ENCODE measurements around the gene WDTC1. TPM values are rescaled to one million over a fixed set of nuclear protein-coding genes. Genes with fewer than 3 reads are reported as not detected.

The WDTC1 gene
- total and polyA plus RNA-seq, 2 of the 13 experiments (the other 11 are each of a cell fraction or from before 2014, with no cell fraction given), result 5.5 TPM

GRCh38 chr1:27192039-27192529 is 42.3 kb upstream of the WDTC1 start (continued):
- no peak for TF ChIP-seq ZNF33B (CRISPR knock-in tag; IDR thresholded peaks at IDR 0.05)
- TF ChIP-seq ZNF598 (CRISPR knock-in tag; IDR thresholded peaks at IDR 0.05; ENCODE audit: borderline replicate concordance), result no peak
- no peak for TF ChIP-seq ZNF317 (CRISPR knock-in tag; IDR thresholded peaks at IDR 0.05)
- TF ChIP-seq ZNF777 (CRISPR knock-in tag; IDR thresholded peaks at IDR 0.05), result no peak
- 0 out of 2 replicates have a peak, but pooled peaks have one; percentile 18 for TF ChIP-seq RXRB (CRISPR knock-in tag; IDR thresholded peaks at IDR 0.05; ENCODE audit: borderline replicate concordance)
- TF ChIP-seq ZNF703 (CRISPR knock-in tag; IDR thresholded peaks at IDR 0.05; ENCODE audit: borderline replicate concordance), result no peak
- TF ChIP-seq MTERF4 (CRISPR knock-in tag; IDR thresholded peaks at IDR 0.05), result no peak
- no peak for TF ChIP-seq ZNF768 (CRISPR knock-in tag; IDR thresholded peaks at IDR 0.05)
- TF ChIP-seq SMARCE1 (IDR thresholded peaks at IDR 0.05; ENCODE audit: borderline replicate concordance), result no peak
- TF ChIP-seq ZNF770 (CRISPR knock-in tag; IDR thresholded peaks at IDR 0.05), result peak; percentile 40; the same call in 1 of the 2 replicates
- TF ChIP-seq ONECUT2 (CRISPR knock-in tag; IDR thresholded peaks at IDR 0.05), result no peak
- TF ChIP-seq HOMEZ (CRISPR knock-in tag; IDR thresholded peaks at IDR 0.05; ENCODE audit: low read depth), result no peak
- TF ChIP-seq HOXA3 (CRISPR knock-in tag; IDR thresholded peaks at IDR 0.05), result peak; percentile 45; the same call in 1 of the 2 replicates
- peak; percentile 54; the same call in 1 of the 2 replicates for TF ChIP-seq NAIF1 (CRISPR knock-in tag; IDR thresholded peaks at IDR 0.05; ENCODE audit: borderline replicate concordance)
- no peak for TF ChIP-seq SMAD1 (CRISPR knock-in tag; IDR thresholded peaks at IDR 0.05; ENCODE audit: borderline replicate concordance, low read depth)
- TF ChIP-seq KAT8 (CRISPR knock-in tag; IDR thresholded peaks at IDR 0.05), result no peak
- no peak for TF ChIP-seq KDM3A (CRISPR knock-in tag; IDR thresholded peaks at IDR 0.05; ENCODE audit: low read depth)
- TF ChIP-seq HOXA7 (CRISPR knock-in tag; IDR thresholded peaks at IDR 0.05), result no peak
- TF ChIP-seq RCOR2 (CRISPR knock-in tag; IDR thresholded peaks at IDR 0.05), result no peak
- peak; percentile 93 for TF ChIP-seq SP5 (CRISPR knock-in tag; IDR thresholded peaks at IDR 0.05; ENCODE audit: borderline replicate concordance, low read depth)
- no peak for TF ChIP-seq ETV5 (CRISPR knock-in tag; IDR thresholded peaks at IDR 0.05; ENCODE audit: borderline replicate concordance)
- peak; percentile 54; the same call in 1 of the 2 replicates for TF ChIP-seq PITX1 (CRISPR knock-in tag; IDR thresholded peaks at IDR 0.05)
- TF ChIP-seq RARA (CRISPR knock-in tag; IDR thresholded peaks at IDR 0.05), result peak; percentile 59; the same call in 1 of the 2 replicates
- TF ChIP-seq HMGXB4 (CRISPR knock-in tag; IDR thresholded peaks at IDR 0.05; ENCODE audit: borderline replicate concordance in 1 of 2, low read depth in 1 of 2), result no peak
- peak; percentile 96 for TF ChIP-seq MAX (IDR thresholded peaks at IDR 0.05)
- no peak for TF ChIP-seq ZNF841 (CRISPR knock-in tag; IDR thresholded peaks at IDR 0.05; ENCODE audit: borderline replicate concordance)
